Measurements from ENCODE around the gene MAP3K9.

DNA sequence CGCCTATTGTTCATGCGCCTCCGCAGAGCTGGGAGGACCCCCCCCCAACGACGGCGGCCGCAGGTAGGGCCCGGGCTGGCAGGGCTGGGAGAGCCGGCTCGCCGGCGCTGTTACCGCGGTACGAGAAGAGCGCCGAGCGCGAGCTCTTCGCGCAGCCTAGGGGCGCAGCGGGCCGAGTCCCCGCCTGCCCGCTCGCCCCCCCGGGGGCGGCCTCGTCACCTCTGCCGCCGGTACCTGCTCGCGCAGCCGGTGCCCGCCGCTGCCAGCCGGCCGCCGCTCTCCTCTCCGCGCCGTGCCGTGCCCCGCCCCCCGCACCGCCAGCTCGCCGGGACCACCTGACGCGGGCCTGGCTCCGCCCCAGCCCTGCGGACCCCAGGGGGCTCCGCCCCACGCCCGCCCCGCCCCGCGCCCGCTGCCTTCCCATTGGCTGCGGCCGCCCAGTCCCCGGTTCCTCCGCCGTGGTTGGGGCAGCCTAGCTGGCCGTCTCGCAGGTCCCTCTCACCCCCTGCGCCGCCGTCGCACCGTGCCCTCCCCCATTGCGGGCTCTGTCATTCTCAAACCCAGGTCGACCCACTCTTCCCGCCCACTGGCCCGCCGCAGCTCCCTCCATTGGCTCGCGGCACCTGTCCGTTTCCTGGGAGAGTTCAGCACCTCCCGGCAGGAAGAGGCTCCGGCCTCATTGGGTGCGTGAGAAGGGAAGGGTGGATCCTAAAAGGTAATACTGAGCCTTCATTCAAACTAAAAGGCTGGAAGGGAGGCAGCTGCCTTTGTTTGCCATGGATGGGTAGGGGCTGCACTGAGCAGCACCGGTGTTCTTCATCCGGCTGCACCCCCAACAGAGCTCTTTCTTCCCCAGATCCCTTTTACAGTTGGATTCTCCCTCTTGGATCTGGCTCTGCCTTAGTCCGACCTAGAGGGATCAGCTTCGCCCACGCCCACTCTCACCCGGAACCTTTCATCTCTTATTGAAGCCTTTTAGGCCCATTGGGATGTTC, at the start of gene MAP3K9:
- TF ChIP-seq, protein P1, sequence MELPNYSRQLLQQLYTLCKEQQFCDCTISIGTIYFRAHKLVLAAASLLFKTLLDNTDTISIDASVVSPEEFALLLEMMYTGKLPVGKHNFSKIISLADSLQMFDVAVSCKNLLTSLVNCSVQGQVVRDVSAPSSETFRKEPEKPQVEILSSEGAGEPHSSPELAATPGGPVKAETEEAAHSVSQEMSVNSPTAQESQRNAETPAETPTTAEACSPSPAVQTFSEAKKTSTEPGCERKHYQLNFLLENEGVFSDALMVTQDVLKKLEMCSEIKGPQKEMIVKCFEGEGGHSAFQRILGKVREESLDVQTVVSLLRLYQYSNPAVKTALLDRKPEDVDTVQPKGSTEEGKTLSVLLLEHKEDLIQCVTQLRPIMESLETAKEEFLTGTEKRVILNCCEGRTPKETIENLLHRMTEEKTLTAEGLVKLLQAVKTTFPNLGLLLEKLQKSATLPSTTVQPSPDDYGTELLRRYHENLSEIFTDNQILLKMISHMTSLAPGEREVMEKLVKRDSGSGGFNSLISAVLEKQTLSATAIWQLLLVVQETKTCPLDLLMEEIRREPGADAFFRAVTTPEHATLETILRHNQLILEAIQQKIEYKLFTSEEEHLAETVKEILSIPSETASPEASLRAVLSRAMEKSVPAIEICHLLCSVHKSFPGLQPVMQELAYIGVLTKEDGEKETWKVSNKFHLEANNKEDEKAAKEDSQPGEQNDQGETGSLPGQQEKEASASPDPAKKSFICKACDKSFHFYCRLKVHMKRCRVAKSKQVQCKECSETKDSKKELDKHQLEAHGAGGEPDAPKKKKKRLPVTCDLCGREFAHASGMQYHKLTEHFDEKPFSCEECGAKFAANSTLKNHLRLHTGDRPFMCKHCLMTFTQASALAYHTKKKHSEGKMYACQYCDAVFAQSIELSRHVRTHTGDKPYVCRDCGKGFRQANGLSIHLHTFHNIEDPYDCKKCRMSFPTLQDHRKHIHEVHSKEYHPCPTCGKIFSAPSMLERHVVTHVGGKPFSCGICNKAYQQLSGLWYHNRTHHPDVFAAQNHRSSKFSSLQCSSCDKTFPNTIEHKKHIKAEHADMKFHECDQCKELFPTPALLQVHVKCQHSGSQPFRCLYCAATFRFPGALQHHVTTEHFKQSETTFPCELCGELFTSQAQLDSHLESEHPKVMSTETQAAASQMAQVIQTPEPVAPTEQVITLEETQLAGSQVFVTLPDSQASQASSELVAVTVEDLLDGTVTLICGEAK (IDR thresholded peaks at IDR 0.05; ENCODE audit: borderline replicate concordance) = no peak
- no peak for TF ChIP-seq HDAC6 (IDR thresholded peaks at IDR 0.05; ENCODE audit: unreplicated experiment)
- TF ChIP-seq LARP7 (IDR thresholded peaks at IDR 0.05) = peak; percentile 60
- TF ChIP-seq POLR2AphosphoS5 (IDR thresholded peaks at IDR 0.05; ENCODE audit: low read length) = peak; percentile 45; the same call in 1 of the 2 replicates
- TF ChIP-seq, protein P2, sequence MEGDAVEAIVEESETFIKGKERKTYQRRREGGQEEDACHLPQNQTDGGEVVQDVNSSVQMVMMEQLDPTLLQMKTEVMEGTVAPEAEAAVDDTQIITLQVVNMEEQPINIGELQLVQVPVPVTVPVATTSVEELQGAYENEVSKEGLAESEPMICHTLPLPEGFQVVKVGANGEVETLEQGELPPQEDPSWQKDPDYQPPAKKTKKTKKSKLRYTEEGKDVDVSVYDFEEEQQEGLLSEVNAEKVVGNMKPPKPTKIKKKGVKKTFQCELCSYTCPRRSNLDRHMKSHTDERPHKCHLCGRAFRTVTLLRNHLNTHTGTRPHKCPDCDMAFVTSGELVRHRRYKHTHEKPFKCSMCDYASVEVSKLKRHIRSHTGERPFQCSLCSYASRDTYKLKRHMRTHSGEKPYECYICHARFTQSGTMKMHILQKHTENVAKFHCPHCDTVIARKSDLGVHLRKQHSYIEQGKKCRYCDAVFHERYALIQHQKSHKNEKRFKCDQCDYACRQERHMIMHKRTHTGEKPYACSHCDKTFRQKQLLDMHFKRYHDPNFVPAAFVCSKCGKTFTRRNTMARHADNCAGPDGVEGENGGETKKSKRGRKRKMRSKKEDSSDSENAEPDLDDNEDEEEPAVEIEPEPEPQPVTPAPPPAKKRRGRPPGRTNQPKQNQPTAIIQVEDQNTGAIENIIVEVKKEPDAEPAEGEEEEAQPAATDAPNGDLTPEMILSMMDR (IDR thresholded peaks at IDR 0.05 in 2 of 3, conservative IDR thresholded peaks at IDR 0.05 in 1 of 3; ENCODE audit: control insufficient read depth in 2 of 3, extremely low read depth in 1 of 3, insufficient read depth in 1 of 3, low read depth in 3 of 3, low read length in 3 of 3) = no peak
- no peak for TF ChIP-seq TARDBP (IDR thresholded peaks at IDR 0.05; ENCODE audit: borderline replicate concordance)
- TF ChIP-seq, protein P3, sequence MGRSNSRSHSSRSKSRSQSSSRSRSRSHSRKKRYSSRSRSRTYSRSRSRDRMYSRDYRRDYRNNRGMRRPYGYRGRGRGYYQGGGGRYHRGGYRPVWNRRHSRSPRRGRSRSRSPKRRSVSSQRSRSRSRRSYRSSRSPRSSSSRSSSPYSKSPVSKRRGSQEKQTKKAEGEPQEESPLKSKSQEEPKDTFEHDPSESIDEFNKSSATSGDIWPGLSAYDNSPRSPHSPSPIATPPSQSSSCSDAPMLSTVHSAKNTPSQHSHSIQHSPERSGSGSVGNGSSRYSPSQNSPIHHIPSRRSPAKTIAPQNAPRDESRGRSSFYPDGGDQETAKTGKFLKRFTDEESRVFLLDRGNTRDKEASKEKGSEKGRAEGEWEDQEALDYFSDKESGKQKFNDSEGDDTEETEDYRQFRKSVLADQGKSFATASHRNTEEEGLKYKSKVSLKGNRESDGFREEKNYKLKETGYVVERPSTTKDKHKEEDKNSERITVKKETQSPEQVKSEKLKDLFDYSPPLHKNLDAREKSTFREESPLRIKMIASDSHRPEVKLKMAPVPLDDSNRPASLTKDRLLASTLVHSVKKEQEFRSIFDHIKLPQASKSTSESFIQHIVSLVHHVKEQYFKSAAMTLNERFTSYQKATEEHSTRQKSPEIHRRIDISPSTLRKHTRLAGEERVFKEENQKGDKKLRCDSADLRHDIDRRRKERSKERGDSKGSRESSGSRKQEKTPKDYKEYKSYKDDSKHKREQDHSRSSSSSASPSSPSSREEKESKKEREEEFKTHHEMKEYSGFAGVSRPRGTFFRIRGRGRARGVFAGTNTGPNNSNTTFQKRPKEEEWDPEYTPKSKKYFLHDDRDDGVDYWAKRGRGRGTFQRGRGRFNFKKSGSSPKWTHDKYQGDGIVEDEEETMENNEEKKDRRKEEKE (IDR thresholded peaks at IDR 0.05) = no peak
- no peak for TF ChIP-seq ESRRA (IDR thresholded peaks at IDR 0.05; ENCODE audit: low read length)
- TF ChIP-seq, protein P4, sequence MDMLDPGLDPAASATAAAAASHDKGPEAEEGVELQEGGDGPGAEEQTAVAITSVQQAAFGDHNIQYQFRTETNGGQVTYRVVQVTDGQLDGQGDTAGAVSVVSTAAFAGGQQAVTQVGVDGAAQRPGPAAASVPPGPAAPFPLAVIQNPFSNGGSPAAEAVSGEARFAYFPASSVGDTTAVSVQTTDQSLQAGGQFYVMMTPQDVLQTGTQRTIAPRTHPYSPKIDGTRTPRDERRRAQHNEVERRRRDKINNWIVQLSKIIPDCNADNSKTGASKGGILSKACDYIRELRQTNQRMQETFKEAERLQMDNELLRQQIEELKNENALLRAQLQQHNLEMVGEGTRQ (IDR thresholded peaks at IDR 0.05; ENCODE audit: borderline replicate concordance, low read depth, low read length) = no peak
